H1 (cell line): Measurements from ENCODE around the gene RPL36AL. TPM values are rescaled to one million over a fixed set of nuclear protein-coding genes. Genes with fewer than 3 reads are reported as not detected.

Experiments
- CTCF ChIA-PET: fragments of 300-600 bp; sonication (Branson Sonifier 250); formaldehyde crosslinking; loops from one replicate; lab custom pipeline; 2021; ENCODE audit not compliant: partially characterized antibody; lab: Charles Lee
- POLR2A ChIA-PET: fragments of 300-600 bp; sonication (Branson Sonifier 250); formaldehyde crosslinking; loops from one replicate; lab custom pipeline; 2021; ENCODE audit warnings: inconsistent platforms; ENCODE audit not compliant: partially characterized antibody; lab: Charles Lee
- DNase-seq, 2 experiments: peaks; one replicate each; pipeline versions ENCODE4 v3.0.0 to v3.0.0-alpha.2; 2010 to 2022; ENCODE audit warnings: low spot score in 2 of 2, low read depth in 1 of 2, mixed read lengths in 1 of 2
- FAIRE-seq: peaks from 2 replicates; lab custom pipeline; 2011; peaks lifted over from hg19 to GRCh38; lab: Jason Lieb, UNC
- H2AFZ ChIP-seq: 2 replicates; pipeline ENCODE4 v1.8.1; 2012; ENCODE audit warnings: low read length, inconsistent platforms
- H2AK5ac ChIP-seq: 2 replicates; pipeline ENCODE4 v1.6.1; 2013; ENCODE audit warnings: low read depth, low read length
- H2BK120ac ChIP-seq: replicated peaks from 2 replicates; pipeline ENCODE3; 2013; ENCODE audit warnings: low read depth, low read length, inconsistent platforms
- H2BK12ac ChIP-seq: 2 replicates; pipeline ENCODE4 v1.6.1; 2013; ENCODE audit warnings: low read depth, low read length
- H2BK15ac ChIP-seq: 2 replicates; pipeline ENCODE4 v1.6.1; 2013; ENCODE audit warnings: low read length
- H2BK20ac ChIP-seq: 2 replicates; pipeline ENCODE4 v1.6.1; 2013; ENCODE audit warnings: low read length
- H2BK5ac ChIP-seq: 2 replicates; pipeline ENCODE4 v1.6.1; 2013; ENCODE audit warnings: low read depth, low read length
- H3K14ac ChIP-seq: 2 replicates; pipeline ENCODE4 v1.6.1; 2013; ENCODE audit warnings: inconsistent platforms; ENCODE audit not compliant: insufficient read length
- H3K18ac ChIP-seq: 2 replicates; pipeline ENCODE4 v1.6.1; 2013; ENCODE audit warnings: low read length; ENCODE audit errors: extremely low read depth
- H3K23ac ChIP-seq: 2 replicates; pipeline ENCODE4 v1.6.1; 2013; ENCODE audit warnings: inconsistent platforms; ENCODE audit not compliant: insufficient read length
- H3K23me2 ChIP-seq: 2 replicates; pipeline ENCODE4 v1.6.1; 2013; ENCODE audit warnings: low read depth, low read length
- H3K27ac ChIP-seq: 2 replicates; pipeline ENCODE4 v1.6.1; 2011; ENCODE audit warnings: low read depth, low read length, inconsistent platforms
- H3K27me3 ChIP-seq, 4 experiments: replicated peaks in 1 of 4; 1 replicate in 1 of 4; 2 replicates in 3 of 4; pipeline versions ENCODE4 v1.6.1 to v1.8.1; 2011 to 2013; ENCODE audit warnings: low read length in 3 of 4, mild to moderate bottlenecking in 3 of 4, inconsistent platforms in 2 of 4, mixed read lengths in 2 of 4, moderate library complexity in 1 of 4; ENCODE audit not compliant: control insufficient read depth in 3 of 4, insufficient read depth in 3 of 4; ENCODE audit errors: extremely low read depth in 1 of 4
- H3K36me3 ChIP-seq, 4 experiments: 2 replicates each; pipeline versions ENCODE4 v1.6.1 to v1.8.1; 2011 to 2013; ENCODE audit warnings: mild to moderate bottlenecking in 4 of 4, low read length in 3 of 4, moderate library complexity in 2 of 4, control low read depth in 1 of 4, inconsistent platforms in 1 of 4; ENCODE audit not compliant: insufficient read depth in 4 of 4, control insufficient read depth in 2 of 4
- H3K4ac ChIP-seq: replicated peaks from 2 replicates; pipeline ENCODE3; 2013; ENCODE audit warnings: low read length, low read depth, mixed read lengths, inconsistent platforms; ENCODE audit not compliant: insufficient read length
- H3K4me1 ChIP-seq, 4 experiments: replicated peaks in 1 of 4; 1 replicate in 1 of 4; 2 replicates in 3 of 4; pipeline versions ENCODE4 v1.6.1 to v1.8.1; 2011 to 2013; ENCODE audit warnings: low read length in 3 of 4, inconsistent platforms in 2 of 4, mixed read lengths in 1 of 4; ENCODE audit not compliant: insufficient read depth in 4 of 4, control insufficient read depth in 3 of 4
- H3K4me2 ChIP-seq, 2 experiments: 2 replicates each; pipeline versions ENCODE4 v1.6.1 to v1.8.1; 2011 to 2013; ENCODE audit warnings: low read depth in 2 of 2, low read length in 2 of 2, control low read depth in 1 of 2, inconsistent platforms in 1 of 2, mild to moderate bottlenecking in 1 of 2; ENCODE audit not compliant: insufficient read depth in 1 of 2
- H3K4me3 ChIP-seq, 4 experiments: fragments of 200-600, 300-600 bp in 1 of 4; sonication (generic), shearing (Covaris generic), sonication (Bioruptor Twin) in 1 of 4; 2 replicates each; pipeline versions ENCODE4 v1.5.1 to v1.8.1; 2011 to 2016; ENCODE audit warnings: low read length in 4 of 4, low read depth in 3 of 4, control low read depth in 2 of 4, inconsistent platforms in 2 of 4, mild to moderate bottlenecking in 2 of 4, mixed read lengths in 1 of 4, moderate library complexity in 1 of 4; ENCODE audit not compliant: insufficient read depth in 2 of 4; ENCODE audit errors: extremely low read depth in 1 of 4
- H3K56ac ChIP-seq: replicated peaks from 2 replicates; pipeline ENCODE3; 2013; ENCODE audit warnings: low read depth, mild to moderate bottlenecking, mixed read lengths, low read length, inconsistent platforms; ENCODE audit not compliant: insufficient read length
- H3K79me1 ChIP-seq: 2 replicates; pipeline ENCODE4 v1.6.1; 2013; ENCODE audit warnings: low read depth, low read length, control low read depth
- H3K79me2 ChIP-seq, 2 experiments: 2 replicates each; pipeline versions ENCODE4 v1.6.1 to v1.8.1; 2012 to 2013; ENCODE audit warnings: low read length in 2 of 2, mild to moderate bottlenecking in 2 of 2, inconsistent platforms in 1 of 2; ENCODE audit not compliant: insufficient read depth in 2 of 2, control insufficient read depth in 1 of 2
- H3K9ac ChIP-seq, 4 experiments: replicated peaks in 1 of 4; 1 replicate in 1 of 4; 2 replicates in 3 of 4; pipeline versions ENCODE4 v1.6.1 to v1.8.1; 2011 to 2013; ENCODE audit warnings: low read depth in 3 of 4, low read length in 3 of 4, control low read depth in 2 of 4, mild to moderate bottlenecking in 2 of 4, moderate library complexity in 2 of 4, inconsistent platforms in 1 of 4; ENCODE audit errors: extremely low read depth in 1 of 4
- H3K9me3 ChIP-seq, 2 experiments: 2 replicates each; pipeline versions ENCODE4 v1.6.1 to v1.8.1; 2012 to 2013; ENCODE audit warnings: mild to moderate bottlenecking in 2 of 2, moderate library complexity in 2 of 2, control low read depth in 1 of 2, inconsistent platforms in 1 of 2, low read depth in 1 of 2, low read length in 1 of 2, mixed read lengths in 1 of 2; ENCODE audit not compliant: insufficient read depth in 2 of 2
- H4K20me1 ChIP-seq, 2 experiments: replicated peaks in 1 of 2; 2 replicates each; pipeline versions ENCODE3 to v1.8.1; 2011 to 2013; ENCODE audit warnings: inconsistent platforms in 2 of 2, low read length in 2 of 2, mild to moderate bottlenecking in 1 of 2; ENCODE audit not compliant: insufficient read depth in 2 of 2, control insufficient read depth in 1 of 2
- H4K5ac ChIP-seq: 2 replicates; pipeline ENCODE4 v1.6.1; 2013; ENCODE audit warnings: low read length, low read depth, mixed read lengths, inconsistent platforms; ENCODE audit not compliant: insufficient read length
- H4K8ac ChIP-seq: 2 replicates; pipeline ENCODE4 v1.8.0; 2013; ENCODE audit warnings: mild to moderate bottlenecking, moderate library complexity, low read length, inconsistent platforms; ENCODE audit not compliant: insufficient read depth; ENCODE audit errors: extremely low read depth
- H4K91ac ChIP-seq: replicated peaks from 2 replicates; pipeline ENCODE3; 2013; ENCODE audit warnings: low read length, mixed read lengths, inconsistent platforms; ENCODE audit not compliant: insufficient read length
- ASH2L ChIP-seq: fragments of 200-600, 300-600 bp; sonication (generic); IDR thresholded peaks from one replicate; pipeline ENCODE4 v1.7.1; 2017; ENCODE audit warnings: low read length
- CBX8 ChIP-seq: fragments of 300-800, 300-1000 bp; sonication (generic); IDR thresholded peaks from 2 replicates; pipeline ENCODE4 v1.7.1; 2016; ENCODE audit warnings: low read depth, low read length, borderline replicate concordance
- CEBPB ChIP-seq: IDR thresholded peaks from 2 replicates; pipeline ENCODE4 v1.6.1; 2012; ENCODE audit warnings: low read depth, low read length
- HDAC2 ChIP-seq, 2 experiments: fragments of 300-600 bp in 1 of 2; sonication (generic) in 1 of 2; IDR thresholded peaks; 2 replicates each; pipeline ENCODE4 v1.6.1; 2011 to 2012; ENCODE audit warnings: low read depth in 2 of 2, low read length in 2 of 2, mild to moderate bottlenecking in 2 of 2, moderate library complexity in 2 of 2, borderline replicate concordance in 1 of 2, inconsistent platforms in 1 of 2
- KDM5A ChIP-seq: fragments of 200-600 bp; IDR thresholded peaks from 2 replicates; pipeline ENCODE4 v1.7.1; 2012; ENCODE audit warnings: mild to moderate bottlenecking, low read length, inconsistent platforms, mixed read lengths
- SP4 ChIP-seq: IDR thresholded peaks from 2 replicates; pipeline ENCODE4 v1.6.1; 2012; ENCODE audit warnings: low read length, inconsistent platforms
- TAF7 ChIP-seq: optimal IDR thresholded peaks from 2 replicates; pipeline ENCODE3; 2011; ENCODE audit warnings: low read depth, mild to moderate bottlenecking, inconsistent platforms, low read length, moderate library complexity, borderline replicate concordance
- YY1 ChIP-seq: IDR thresholded peaks from 2 replicates; pipeline ENCODE4 v1.6.1; 2011; ENCODE audit warnings: low read depth, mild to moderate bottlenecking, low read length
- WGBS, 2 experiments: shearing (Covaris generic) in 1 of 2; methylation state at CpG; one replicate each; pipeline versions ENCODE4 v1.1.6 to v1.1.7; 2013 to 2015; ENCODE audit warnings: low lambda C conversion rate in 2 of 2, mixed read lengths in 2 of 2, inconsistent platforms in 1 of 2, low coverage in 1 of 2, missing lambda C conversion rate in 1 of 2; ENCODE audit not compliant: insufficient replicate concordance in 2 of 2, insufficient coverage in 1 of 2, insufficient read length in 1 of 2; ENCODE audit errors: extremely low coverage in 1 of 2, missing lambda C conversion rate in 1 of 2; 5-methylcytosine and 5-hydroxymethylcytosine counted together
- polyA plus RNA-seq, 7 experiments: library from polyadenylated mRNA; depleted of rRNA in 3 of 7; stranded (reverse) in 5 of 7; unstranded in 2 of 7; fragments of >200 nt in 5 of 7; fragments of 200-250 nt in 2 of 7; gene quantifications; 1 replicate in 5 of 7; 2 replicates in 1 of 7; 4 replicates in 1 of 7; pipeline versions ENCODE4 v1.2.1 to v1.2.3, GENCODE V29; 2011 to 2013; ENCODE audit warnings: missing spikeins in 2 of 7, mixed read lengths in 2 of 7
- total RNA-seq: library from RNA; stranded (reverse); fragmentation: NEBNext Ultra II Directional; extraction: Animal tissue kit (Norgen Biotek cat#: 25700); gene quantifications from 2 replicates; pipeline ENCODE4 v1.2.1, GENCODE V29; 2021
- TF ChIP-seq, protein P1 (sequence below): IDR thresholded peaks from 2 replicates; pipeline ENCODE4 v1.6.1; 2012; ENCODE audit warnings: inconsistent platforms

Gene RPL36AL
- total and polyA plus RNA-seq, 2 of the 8 experiments (the other 6 are each of a cell fraction or from before 2014, with no cell fraction given), result 138 to 230 TPM

DNA sequence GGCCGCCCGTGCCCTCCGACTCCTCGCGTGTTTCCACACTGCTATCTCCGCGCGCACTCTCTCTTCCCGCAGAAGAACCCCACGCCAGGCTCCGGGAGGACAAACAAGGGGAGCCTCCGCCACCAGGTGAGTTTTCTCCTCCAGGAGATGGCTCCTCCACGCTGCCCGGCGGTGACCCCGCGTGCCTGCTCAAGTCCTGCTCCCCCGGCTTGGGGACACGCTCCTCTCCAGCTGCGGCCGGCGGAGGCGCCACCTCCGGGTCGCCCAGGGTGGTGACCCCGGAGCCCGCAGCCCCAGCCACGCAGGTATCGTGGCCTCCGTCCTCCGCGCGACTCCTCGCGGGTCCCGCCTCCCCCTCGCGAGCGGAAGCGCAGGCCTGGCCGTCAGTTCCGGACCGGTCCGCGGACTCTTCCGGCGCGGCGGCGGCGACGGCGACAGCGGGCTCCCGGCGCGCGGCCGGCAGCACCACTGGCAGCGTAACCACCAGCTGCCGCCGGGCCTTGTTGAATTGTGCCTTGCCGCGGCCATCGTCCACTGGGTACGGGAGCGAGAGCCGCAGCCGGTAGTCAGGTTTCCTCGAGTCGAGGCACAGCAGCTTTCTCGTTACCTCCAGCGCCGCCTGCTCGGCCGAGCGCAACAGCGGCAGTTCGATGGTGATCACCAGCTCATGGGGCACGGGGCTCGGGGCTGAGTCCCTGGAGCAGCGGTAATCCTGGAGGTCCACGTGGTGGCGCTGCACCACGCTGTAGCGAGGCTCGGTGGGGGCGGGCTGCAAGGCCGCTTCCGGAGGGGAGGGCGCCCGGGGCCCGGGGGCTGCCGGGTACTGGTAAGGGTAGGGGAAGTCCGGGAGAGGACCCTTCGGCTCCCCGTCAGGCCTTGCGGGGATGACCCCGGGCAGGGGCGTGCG, 13.5 kb upstream of the RPL36AL start:
- Histone ChIP-seq H4K91ac (peak overlapping the region; percentile 83), H3K23me2 (peaks cover 11% of the 10 kb centered on the region; the same call in 1 of the 2 replicates), H3K9ac (peak overlapping the region; percentile 86 to 98 (median 98)), H3K4me3 (peak overlapping the region; percentile 88 to 98 (median 94)), H3K27me3 (no peaks in the 10 kb centered on the region), H3K14ac (no peak overlapping the region), H3K79me1 (0 out of 2 replicates have a peak, but pooled peaks cover 4% of the 10 kb centered on the region), H2BK15ac (no peak overlapping the region), H3K4me1 (no peaks in the 10 kb centered on the region), H4K20me1 (peaks cover 4 to 9% of the 10 kb centered on the region in 2 experiments), H3K9me3 (no peaks in the 10 kb centered on the region), H3K18ac (peak overlapping the region; percentile 99), H3K4me2 (peak overlapping the region; percentile 72 to 93), H2BK5ac (peak overlapping the region; percentile 95), H3K79me2 (peaks cover 8 to 79% of the 10 kb centered on the region in 2 experiments), H2BK12ac (peak overlapping the region; percentile 17; the same call in 1 of the 2 replicates), H2BK20ac (no peak overlapping the region), H3K4ac (peak overlapping the region; percentile 95), H3K56ac (peak overlapping the region; percentile 97), H3K27ac (peak overlapping the region; percentile 95), H2AK5ac (0 out of 2 replicates have a peak overlapping the region, but pooled peaks have one; percentile 33), H3K36me3 (peaks cover 0 to 17% (median 0%) of the 10 kb centered on the region in 4 experiments; a peak in 1 of 8 replicates), H2AFZ (peak overlapping the region; percentile 91; the same call in 1 of the 2 replicates), H2BK120ac (no peak overlapping the region), H3K23ac (no peak overlapping the region), H4K8ac (peak overlapping the region; percentile 96), H4K5ac (peak overlapping the region; percentile 96)
- ChIA-PET POLR2A (interaction anchor here (0.5 to 4.5 kb wide), 23 partner anchors 10 to 502 kb away, joined by 3 to 47 read pairs (median 6); partner anchors contain the start of genes KLHDC1, KLHDC2, LRR1 and MGAT2), CTCF (interaction anchor here (0.6 to 2.5 kb wide), 12 partner anchors 10 to 218 kb away, joined by 3 to 16 read pairs (median 5); partner anchors contain the start of genes KLHDC2, MGAT2, NEMF and POLE2)
- DNase-seq (peak; percentile 91 to 97), FAIRE-seq (no peak)
- WGBS, 2 experiments, result 1% methylated on average over 80 of the region's 101 CpGs; no CpG with 5 or more reads in 1 of the 2 experiments
- TF ChIP-seq SP4, result no peak
- TF ChIP-seq TAF7, result peak; percentile 67
- TF ChIP-seq CEBPB, result no peak
- TF ChIP-seq YY1, result 0 out of 2 replicates have a peak, but pooled peaks have one; percentile 38
- TF ChIP-seq KDM5A, result peak; percentile 12; the same call in 1 of the 2 replicates
- peak; percentile 89 for TF ChIP-seq ASH2L
- TF ChIP-seq, protein P1, sequence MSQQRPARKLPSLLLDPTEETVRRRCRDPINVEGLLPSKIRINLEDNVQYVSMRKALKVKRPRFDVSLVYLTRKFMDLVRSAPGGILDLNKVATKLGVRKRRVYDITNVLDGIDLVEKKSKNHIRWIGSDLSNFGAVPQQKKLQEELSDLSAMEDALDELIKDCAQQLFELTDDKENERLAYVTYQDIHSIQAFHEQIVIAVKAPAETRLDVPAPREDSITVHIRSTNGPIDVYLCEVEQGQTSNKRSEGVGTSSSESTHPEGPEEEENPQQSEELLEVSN, result peak; percentile 71
- TF ChIP-seq HDAC2 (IDR thresholded peaks at IDR 0.05; ENCODE audit: borderline replicate concordance in 1 of 2, low read depth in 2 of 2, low read length in 2 of 2), result peak in 1 of 2 experiments; percentile 9; a peak in 2 of 4 replicates
- no peak for TF ChIP-seq CBX8
